Measurements from ENCODE around the gene MRPL51. TPM values are rescaled to one million over a fixed set of nuclear protein-coding genes. Genes with fewer than 3 reads are reported as not detected.
A peak's percentile ranks its signal among the peaks of the same experiment; 100 is the strongest.
"Not testable (repeated sequence)": the region's sequence is repeated elsewhere in the genome, so short reads cannot be mapped to it uniquely, and the experiment has no call there.

Gene MRPL51
- total and polyA plus RNA-seq, 10 of the 15 experiments (the other 5 are each of a cell fraction or from before 2014, with no cell fraction given): 137 to 1,202 (median 267) TPM

DNA sequence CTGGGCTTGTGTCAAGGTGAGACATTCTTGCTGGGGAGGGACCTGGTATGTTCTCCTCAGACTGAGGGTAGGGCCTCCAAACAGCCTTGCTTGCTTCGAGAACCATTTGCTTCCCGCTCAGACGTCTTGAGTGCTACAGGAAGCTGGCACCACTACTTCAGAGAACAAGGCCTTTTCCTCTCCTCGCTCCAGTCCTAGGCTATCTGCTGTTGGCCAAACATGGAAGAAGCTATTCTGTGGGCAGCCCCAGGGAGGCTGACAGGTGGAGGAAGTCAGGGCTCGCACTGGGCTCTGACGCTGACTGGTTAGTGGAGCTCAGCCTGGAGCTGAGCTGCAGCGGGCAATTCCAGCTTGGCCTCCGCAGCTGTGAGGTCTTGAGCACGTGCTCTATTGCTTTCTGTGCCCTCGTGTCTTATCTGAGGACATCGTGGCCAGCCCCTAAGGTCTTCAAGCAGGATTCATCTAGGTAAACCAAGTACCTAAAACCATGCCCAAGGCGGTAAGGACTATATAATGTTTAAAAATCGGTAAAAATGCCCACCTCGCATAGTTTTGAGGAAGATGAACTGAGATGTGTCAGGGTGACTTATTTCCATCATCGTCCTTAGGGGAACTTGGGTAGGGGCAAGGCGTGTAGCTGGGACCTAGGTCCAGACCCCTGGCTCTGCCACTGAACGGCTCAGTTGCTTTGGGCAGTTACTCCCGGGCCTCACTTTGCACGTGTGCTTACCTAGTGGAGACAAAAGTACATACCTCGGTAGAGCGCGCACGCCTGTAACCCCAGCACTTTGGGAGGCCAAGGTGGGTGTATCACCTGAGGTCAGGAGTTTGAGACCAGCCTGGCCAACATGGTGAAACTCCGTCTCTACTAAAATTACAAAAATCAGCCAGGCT is 45.6 kb upstream of the MRPL51 start (continued):
- TF ChIP-seq, protein P1, sequence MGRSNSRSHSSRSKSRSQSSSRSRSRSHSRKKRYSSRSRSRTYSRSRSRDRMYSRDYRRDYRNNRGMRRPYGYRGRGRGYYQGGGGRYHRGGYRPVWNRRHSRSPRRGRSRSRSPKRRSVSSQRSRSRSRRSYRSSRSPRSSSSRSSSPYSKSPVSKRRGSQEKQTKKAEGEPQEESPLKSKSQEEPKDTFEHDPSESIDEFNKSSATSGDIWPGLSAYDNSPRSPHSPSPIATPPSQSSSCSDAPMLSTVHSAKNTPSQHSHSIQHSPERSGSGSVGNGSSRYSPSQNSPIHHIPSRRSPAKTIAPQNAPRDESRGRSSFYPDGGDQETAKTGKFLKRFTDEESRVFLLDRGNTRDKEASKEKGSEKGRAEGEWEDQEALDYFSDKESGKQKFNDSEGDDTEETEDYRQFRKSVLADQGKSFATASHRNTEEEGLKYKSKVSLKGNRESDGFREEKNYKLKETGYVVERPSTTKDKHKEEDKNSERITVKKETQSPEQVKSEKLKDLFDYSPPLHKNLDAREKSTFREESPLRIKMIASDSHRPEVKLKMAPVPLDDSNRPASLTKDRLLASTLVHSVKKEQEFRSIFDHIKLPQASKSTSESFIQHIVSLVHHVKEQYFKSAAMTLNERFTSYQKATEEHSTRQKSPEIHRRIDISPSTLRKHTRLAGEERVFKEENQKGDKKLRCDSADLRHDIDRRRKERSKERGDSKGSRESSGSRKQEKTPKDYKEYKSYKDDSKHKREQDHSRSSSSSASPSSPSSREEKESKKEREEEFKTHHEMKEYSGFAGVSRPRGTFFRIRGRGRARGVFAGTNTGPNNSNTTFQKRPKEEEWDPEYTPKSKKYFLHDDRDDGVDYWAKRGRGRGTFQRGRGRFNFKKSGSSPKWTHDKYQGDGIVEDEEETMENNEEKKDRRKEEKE (IDR thresholded peaks at IDR 0.05): 0 out of 2 replicates have a peak, but pooled peaks have one; percentile 13

DNA sequence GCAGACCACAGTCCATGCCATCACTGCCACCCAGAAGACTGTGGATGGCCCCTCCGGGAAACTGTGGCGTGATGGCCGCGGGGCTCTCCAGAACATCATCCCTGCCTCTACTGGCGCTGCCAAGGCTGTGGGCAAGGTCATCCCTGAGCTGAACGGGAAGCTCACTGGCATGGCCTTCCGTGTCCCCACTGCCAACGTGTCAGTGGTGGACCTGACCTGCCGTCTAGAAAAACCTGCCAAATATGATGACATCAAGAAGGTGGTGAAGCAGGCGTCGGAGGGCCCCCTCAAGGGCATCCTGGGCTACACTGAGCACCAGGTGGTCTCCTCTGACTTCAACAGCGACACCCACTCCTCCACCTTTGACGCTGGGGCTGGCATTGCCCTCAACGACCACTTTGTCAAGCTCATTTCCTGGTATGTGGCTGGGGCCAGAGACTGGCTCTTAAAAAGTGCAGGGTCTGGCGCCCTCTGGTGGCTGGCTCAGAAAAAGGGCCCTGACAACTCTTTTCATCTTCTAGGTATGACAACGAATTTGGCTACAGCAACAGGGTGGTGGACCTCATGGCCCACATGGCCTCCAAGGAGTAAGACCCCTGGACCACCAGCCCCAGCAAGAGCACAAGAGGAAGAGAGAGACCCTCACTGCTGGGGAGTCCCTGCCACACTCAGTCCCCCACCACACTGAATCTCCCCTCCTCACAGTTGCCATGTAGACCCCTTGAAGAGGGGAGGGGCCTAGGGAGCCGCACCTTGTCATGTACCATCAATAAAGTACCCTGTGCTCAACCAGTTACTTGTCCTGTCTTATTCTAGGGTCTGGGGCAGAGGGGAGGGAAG is 44.7 kb upstream of the MRPL51 start:
- H3K4me1 ChIP-seq (ENCODE audit: control insufficient read depth, insufficient read depth, low read length): peaks cover 26% of the 10 kb centered on the region
- H3K27me3 ChIP-seq (replicated peaks in 1 of 2; ENCODE audit: control insufficient read depth in 2 of 2, insufficient read depth in 2 of 2, low read length in 1 of 2); in situ Hi-C loops (cut with MboI); H2AFZ ChIP-seq (ENCODE audit: control insufficient read depth, low read depth, low read length); DNase-seq (ENCODE audit: low read depth, low spot score); H3K9me3 ChIP-seq (replicated peaks; ENCODE audit: control insufficient read depth, insufficient read depth, low read length): not testable (repeated sequence)
- RAD21 ChIA-PET (ENCODE audit: unreplicated experiment): interaction anchor here (0.7 to 6.9 kb wide), 17 partner anchors 16 to 549 kb away, joined by 3 to 67 read pairs (median 5); partner anchors contain the start of genes MRPL51, TAPBPL and VAMP1
- peak overlapping the region; percentile 79 for H3K9ac ChIP-seq (ENCODE audit: control insufficient read depth, insufficient read depth, low read length)
- SMC1A ChIA-PET (ENCODE audit: uncharacterized antibody, unreplicated experiment): interaction anchor here (0.6 to 7.9 kb wide), 20 partner anchors 9 to 215 kb away, joined by 3 to 83 read pairs (median 4); partner anchors contain the start of gene TAPBPL
- H3K36me3 ChIP-seq (ENCODE audit: control insufficient read depth in 2 of 2, insufficient read depth in 2 of 2, low read length in 1 of 2): peaks cover 24 to 30% of the 10 kb centered on the region in 2 experiments; a peak in 3 of 4 replicates
- BruUV-seq (replicated peaks): TSS peak; percentile 94
- peak overlapping the region; percentile 9; the same call in 1 of the 2 replicates for H3K27ac ChIP-seq (ENCODE audit: control insufficient read depth, insufficient read depth)
- H4K20me1 ChIP-seq (ENCODE audit: control insufficient read depth, insufficient read depth): peaks cover 24% of the 10 kb centered on the region
- H3K4me2 ChIP-seq (ENCODE audit: control insufficient read depth, insufficient read depth): peak overlapping the region; percentile 98
- TF ChIP-seq CBFB (IDR thresholded peaks at IDR 0.05; ENCODE audit: low read depth) (0 out of 2 replicates have a peak, but pooled peaks have one; percentile 46), POLR2A (IDR thresholded peaks at IDR 0.05; ENCODE audit: low read depth, low read length) (0 out of 2 replicates have a peak, but pooled peaks have one; percentile 52), SMARCA5 (IDR thresholded peaks at IDR 0.05) (0 out of 2 replicates have a peak, but pooled peaks have one; percentile 59), SMC3 (IDR thresholded peaks at IDR 0.05; ENCODE audit: borderline replicate concordance, low read length) (peak; percentile 45), BACH1 (IDR thresholded peaks at IDR 0.05; ENCODE audit: borderline replicate concordance) (peak; percentile 27; the same call in 1 of the 2 replicates), YY1 (IDR thresholded peaks at IDR 0.05; ENCODE audit: low read depth, low read length) (peak; percentile 36; the same call in 1 of the 2 replicates), RAD21 (IDR thresholded peaks at IDR 0.05; ENCODE audit: insufficient read depth, low read depth, low read length) (peak; percentile 60), POLR2AphosphoS5 (IDR thresholded peaks at IDR 0.05; ENCODE audit: low read length) (0 out of 2 replicates have a peak, but pooled peaks have one; percentile 39), SIN3A (IDR thresholded peaks at IDR 0.05; ENCODE audit: low read depth, low read length) (0 out of 2 replicates have a peak, but pooled peaks have one; percentile 28)
- TF ChIP-seq, protein P2, sequence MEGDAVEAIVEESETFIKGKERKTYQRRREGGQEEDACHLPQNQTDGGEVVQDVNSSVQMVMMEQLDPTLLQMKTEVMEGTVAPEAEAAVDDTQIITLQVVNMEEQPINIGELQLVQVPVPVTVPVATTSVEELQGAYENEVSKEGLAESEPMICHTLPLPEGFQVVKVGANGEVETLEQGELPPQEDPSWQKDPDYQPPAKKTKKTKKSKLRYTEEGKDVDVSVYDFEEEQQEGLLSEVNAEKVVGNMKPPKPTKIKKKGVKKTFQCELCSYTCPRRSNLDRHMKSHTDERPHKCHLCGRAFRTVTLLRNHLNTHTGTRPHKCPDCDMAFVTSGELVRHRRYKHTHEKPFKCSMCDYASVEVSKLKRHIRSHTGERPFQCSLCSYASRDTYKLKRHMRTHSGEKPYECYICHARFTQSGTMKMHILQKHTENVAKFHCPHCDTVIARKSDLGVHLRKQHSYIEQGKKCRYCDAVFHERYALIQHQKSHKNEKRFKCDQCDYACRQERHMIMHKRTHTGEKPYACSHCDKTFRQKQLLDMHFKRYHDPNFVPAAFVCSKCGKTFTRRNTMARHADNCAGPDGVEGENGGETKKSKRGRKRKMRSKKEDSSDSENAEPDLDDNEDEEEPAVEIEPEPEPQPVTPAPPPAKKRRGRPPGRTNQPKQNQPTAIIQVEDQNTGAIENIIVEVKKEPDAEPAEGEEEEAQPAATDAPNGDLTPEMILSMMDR (IDR thresholded peaks at IDR 0.05 in 2 of 3, conservative IDR thresholded peaks at IDR 0.05 in 1 of 3; ENCODE audit: control insufficient read depth in 2 of 3, extremely low read depth in 1 of 3, insufficient read depth in 1 of 3, low read depth in 3 of 3, low read length in 3 of 3): peak; percentile 63 to 82 (median 78)
- whole genome bisulfite sequencing (ENCODE audit: insufficient coverage, insufficient replicate concordance, low lambda C conversion rate, missing lambda C conversion rate): 17% methylated on average over 17 of the region's 17 CpGs
- intact Hi-C loops (cut with micrococcal nuclease; ENCODE audit: unreplicated experiment): loop anchor here (5.0 kb wide), 1 partner anchor 70 kb away; no protein-coding TSS in a partner anchor
- ATAC-seq: peak; percentile 8
- FAIRE-seq: peak; percentile 38
- H3K4me3 ChIP-seq: peak overlapping the region; percentile 83
- H3K79me2 ChIP-seq (ENCODE audit: control insufficient read depth, insufficient read depth, low read length): peaks cover 56% of the 10 kb centered on the region
- POLR2A ChIA-PET: interaction anchor here (0.6 to 4.3 kb wide), 5 partner anchors 15 to 211 kb away, joined by 3 to 19 read pairs (median 3); no protein-coding TSS in a partner anchor
- CTCF ChIA-PET: interaction anchor here (0.6 to 7.7 kb wide), 48 partner anchors 9 to 329 kb away, joined by 3 to 91 read pairs (median 4); partner anchors contain the start of genes CD27, CDCA3, COPS7A and IFFO1

Measured in GM12878 (cell line).